Spleen (tissue), 7 donors: ENCODE results near the gene SCN4A.
A peak's percentile ranks its signal among the peaks of the same experiment; 100 is the strongest.

Experiments
- POLR2A ChIP-seq, 3 donors: fragments of 450-650 bp; IDR thresholded peaks; one replicate each; pipeline ENCODE4 v1.5.1; 2017; ENCODE audit warnings: antibody characterized with exemption in 3 of 3, mild to moderate bottlenecking in 1 of 3
- POLR2AphosphoS5 ChIP-seq, 3 donors: sonication (generic); formaldehyde crosslinking; IDR thresholded peaks; one replicate each; pipeline ENCODE4 v1.5.1; 2017; ENCODE audit warnings: antibody characterized with exemption in 3 of 3
- TF ChIP-seq, protein P1 (sequence below), 11 experiments: fragments of 200-600 bp in 7 of 11; fragments of 450-650 bp in 4 of 11; sonication (generic) in 4 of 11; IDR thresholded peaks in 8 of 11; conservative IDR thresholded peaks in 3 of 11; 1 replicate in 7 of 11; 2 replicates in 4 of 11; pipeline versions ENCODE4 v1.4.0 to v1.8.0; 2016 to 2021; ENCODE audit warnings: antibody characterized with exemption in 11 of 11, inconsistent platforms in 4 of 11, mild to moderate bottlenecking in 1 of 11
- donor health status: DM: no; HTN: no; CAD: no; lungs with moderate emphysema.
- donor health status: DM: no; HTN: no; CAD: no.
- donor health status: DM: no; HTN: no; CAD: no.

DNA sequence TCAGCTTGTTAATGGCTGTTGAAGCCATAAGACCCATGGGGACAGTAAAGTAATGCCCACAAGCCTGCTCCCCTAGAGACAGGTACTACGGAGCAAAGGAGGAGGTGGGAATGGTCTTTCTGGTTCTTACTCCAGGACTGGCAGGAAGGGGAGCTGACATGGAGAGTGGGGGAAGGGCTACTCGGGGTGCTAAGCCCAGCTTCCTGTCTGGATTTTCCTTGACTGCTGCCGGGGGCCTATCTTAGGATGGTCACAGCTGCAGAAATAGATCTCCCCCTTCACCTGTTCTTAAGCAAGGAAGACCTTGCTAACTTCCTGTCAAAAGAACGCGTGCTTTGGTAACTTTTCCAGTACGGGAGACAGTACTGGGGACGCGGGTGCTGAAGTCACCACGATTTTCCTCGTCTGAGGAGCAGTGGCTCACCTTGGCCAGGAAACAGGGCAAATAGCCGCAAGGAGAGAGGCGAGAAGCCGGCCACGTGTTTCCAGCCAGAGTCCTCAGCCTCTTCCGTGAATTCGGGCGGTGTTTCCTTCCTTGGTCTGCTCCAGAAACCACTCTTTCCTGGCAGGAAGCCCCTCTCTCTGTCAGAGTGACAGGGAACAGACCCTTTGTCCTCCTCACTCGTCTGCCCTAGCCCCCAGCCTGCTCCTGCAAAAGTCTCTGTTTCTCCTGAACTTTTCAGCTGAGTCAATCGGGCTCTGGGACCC lies 24.8 kb upstream of the SCN4A start:
- TF ChIP-seq, protein P1, sequence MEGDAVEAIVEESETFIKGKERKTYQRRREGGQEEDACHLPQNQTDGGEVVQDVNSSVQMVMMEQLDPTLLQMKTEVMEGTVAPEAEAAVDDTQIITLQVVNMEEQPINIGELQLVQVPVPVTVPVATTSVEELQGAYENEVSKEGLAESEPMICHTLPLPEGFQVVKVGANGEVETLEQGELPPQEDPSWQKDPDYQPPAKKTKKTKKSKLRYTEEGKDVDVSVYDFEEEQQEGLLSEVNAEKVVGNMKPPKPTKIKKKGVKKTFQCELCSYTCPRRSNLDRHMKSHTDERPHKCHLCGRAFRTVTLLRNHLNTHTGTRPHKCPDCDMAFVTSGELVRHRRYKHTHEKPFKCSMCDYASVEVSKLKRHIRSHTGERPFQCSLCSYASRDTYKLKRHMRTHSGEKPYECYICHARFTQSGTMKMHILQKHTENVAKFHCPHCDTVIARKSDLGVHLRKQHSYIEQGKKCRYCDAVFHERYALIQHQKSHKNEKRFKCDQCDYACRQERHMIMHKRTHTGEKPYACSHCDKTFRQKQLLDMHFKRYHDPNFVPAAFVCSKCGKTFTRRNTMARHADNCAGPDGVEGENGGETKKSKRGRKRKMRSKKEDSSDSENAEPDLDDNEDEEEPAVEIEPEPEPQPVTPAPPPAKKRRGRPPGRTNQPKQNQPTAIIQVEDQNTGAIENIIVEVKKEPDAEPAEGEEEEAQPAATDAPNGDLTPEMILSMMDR (IDR thresholded peaks at IDR 0.05 in 8 of 11, conservative IDR thresholded peaks at IDR 0.05 in 3 of 11), result no peak
- TF ChIP-seq POLR2A (IDR thresholded peaks at IDR 0.05), result no peak
- TF ChIP-seq POLR2AphosphoS5 (IDR thresholded peaks at IDR 0.05), result peak in 1 of 3 donors; percentile 3
